GM12873 (cell line): Measurements from ENCODE around the gene E2F4.

ENCODE experiments used
- CTCF ChIP-seq: IDR thresholded peaks from 2 replicates; pipeline ENCODE4 v1.5.1; 2012; ENCODE audit warnings: low read depth, mild to moderate bottlenecking, moderate library complexity, low read length, control low read depth; ENCODE audit not compliant: insufficient read depth; ENCODE audit errors: missing control alignments

E2F4 gene

GRCh38 chr16:67162506-67163163, 29.3 kb upstream of the E2F4 start:
- TF ChIP-seq CTCF: no peak

GRCh38 chr16:67163164-67163998, 28.6 kb upstream of the E2F4 start:
- no peak for TF ChIP-seq CTCF

GRCh38 chr16:67163999-67164558, 27.9 kb upstream of the E2F4 start:
- TF ChIP-seq CTCF: no peak

GRCh38 chr16:67164599-67165061, 27.3 kb upstream of the E2F4 start, which contains the start of gene HSF4:
HSF4 (plus strand) TSS chr16:67164745; CDS start chr16:67164812, 67 bp downstream.
- TF ChIP-seq CTCF: no peak

- no peak for TF ChIP-seq CTCF
These were observed 26.6 kb upstream of the E2F4 start for GRCh38 chr16:67165121-67166078.

- no peak for TF ChIP-seq CTCF
These were observed 25.8 kb upstream of the E2F4 start for GRCh38 chr16:67166110-67166547.
